ENCODE data around the gene CALCOCO1.

DNA sequence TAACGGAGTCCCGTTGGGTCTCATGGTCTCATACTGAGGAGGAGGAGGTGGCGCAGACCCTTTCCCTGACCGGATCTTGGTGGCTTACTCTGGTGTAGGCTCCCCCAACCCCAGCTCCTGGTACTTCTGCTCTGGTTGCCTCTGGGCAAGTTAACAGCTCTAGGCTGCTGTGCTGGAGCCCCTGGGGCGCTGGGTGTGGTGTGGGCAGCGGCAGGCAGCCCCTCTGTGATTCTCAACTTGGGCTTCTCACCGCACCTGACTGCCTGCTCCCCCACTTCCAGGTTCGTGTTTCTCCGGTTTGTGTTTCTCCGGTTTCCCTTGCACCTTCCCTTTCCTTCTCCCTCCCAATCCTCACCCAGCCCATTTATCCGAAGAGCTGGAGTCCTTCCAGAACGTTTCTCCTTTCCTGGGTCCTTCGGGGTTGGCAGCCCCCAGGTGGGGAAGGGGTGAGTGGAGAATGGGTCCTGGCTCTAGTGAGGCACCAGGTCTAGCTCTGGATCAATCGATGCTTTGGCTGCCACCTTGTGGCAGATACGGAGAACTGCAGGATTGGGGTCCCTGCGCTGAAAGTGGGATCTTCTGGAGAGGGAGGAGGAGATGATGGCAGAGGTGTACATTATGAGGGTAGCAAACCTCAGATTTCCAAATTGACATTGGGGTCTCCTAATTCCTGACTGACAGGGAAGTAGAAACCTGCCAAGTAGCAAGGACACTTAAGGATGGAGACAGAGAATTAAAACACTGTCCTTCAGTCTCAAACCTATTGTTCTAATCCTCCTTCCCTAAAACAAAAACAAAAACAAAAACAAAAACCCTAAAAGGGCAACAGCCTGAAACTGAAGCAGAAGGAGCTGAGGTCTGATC lies 16.2 kb upstream of the CALCOCO1 start:
- TF ChIP-seq, protein P1, sequence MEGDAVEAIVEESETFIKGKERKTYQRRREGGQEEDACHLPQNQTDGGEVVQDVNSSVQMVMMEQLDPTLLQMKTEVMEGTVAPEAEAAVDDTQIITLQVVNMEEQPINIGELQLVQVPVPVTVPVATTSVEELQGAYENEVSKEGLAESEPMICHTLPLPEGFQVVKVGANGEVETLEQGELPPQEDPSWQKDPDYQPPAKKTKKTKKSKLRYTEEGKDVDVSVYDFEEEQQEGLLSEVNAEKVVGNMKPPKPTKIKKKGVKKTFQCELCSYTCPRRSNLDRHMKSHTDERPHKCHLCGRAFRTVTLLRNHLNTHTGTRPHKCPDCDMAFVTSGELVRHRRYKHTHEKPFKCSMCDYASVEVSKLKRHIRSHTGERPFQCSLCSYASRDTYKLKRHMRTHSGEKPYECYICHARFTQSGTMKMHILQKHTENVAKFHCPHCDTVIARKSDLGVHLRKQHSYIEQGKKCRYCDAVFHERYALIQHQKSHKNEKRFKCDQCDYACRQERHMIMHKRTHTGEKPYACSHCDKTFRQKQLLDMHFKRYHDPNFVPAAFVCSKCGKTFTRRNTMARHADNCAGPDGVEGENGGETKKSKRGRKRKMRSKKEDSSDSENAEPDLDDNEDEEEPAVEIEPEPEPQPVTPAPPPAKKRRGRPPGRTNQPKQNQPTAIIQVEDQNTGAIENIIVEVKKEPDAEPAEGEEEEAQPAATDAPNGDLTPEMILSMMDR (IDR thresholded peaks at IDR 0.05; ENCODE audit: insufficient read depth, low read length, poor library complexity, severe bottlenecking) = peak; percentile 81
- no peak for TF ChIP-seq EZH2phosphoT487 (conservative IDR thresholded peaks at IDR 0.05; ENCODE audit: low read length)
